Endodermal cell (in vitro differentiated cells): ENCODE measurements around the gene C5orf63. TPM values are rescaled to one million over a fixed set of nuclear protein-coding genes. Genes with fewer than 3 reads are reported as not detected.

Experiments used
- DNase-seq: peaks from one replicate; pipeline ENCODE4 v3.0.0-alpha.2; 2017
- H3K27ac ChIP-seq: 2 replicates; pipeline ENCODE4 v1.5.1; 2013; ENCODE audit warnings: mild to moderate bottlenecking, low read depth, low read length, moderate library complexity
- H3K27me3 ChIP-seq: 2 replicates; pipeline ENCODE4 v1.6.1; 2013; ENCODE audit warnings: mild to moderate bottlenecking, low read length, moderate library complexity; ENCODE audit not compliant: insufficient read depth, control insufficient read depth, poor library complexity, severe bottlenecking
- H3K36me3 ChIP-seq: 2 replicates; pipeline ENCODE4 v1.7.0; 2013; ENCODE audit warnings: mild to moderate bottlenecking, low read length, moderate library complexity; ENCODE audit not compliant: control insufficient read depth, insufficient read depth
- H3K4me1 ChIP-seq: one replicate; pipeline ENCODE4 v1.7.0; 2013; ENCODE audit warnings: low read length; ENCODE audit not compliant: control insufficient read depth, insufficient read depth
- H3K4me3 ChIP-seq: 2 replicates; pipeline ENCODE4 v1.5.1; 2013; ENCODE audit warnings: mild to moderate bottlenecking, low read length, moderate library complexity
- H3K9ac ChIP-seq: 2 replicates; pipeline ENCODE4 v1.6.1; 2013; ENCODE audit warnings: mild to moderate bottlenecking, low read length, moderate library complexity; ENCODE audit not compliant: poor library complexity, severe bottlenecking; ENCODE audit errors: extremely low read depth
- H3K9me3 ChIP-seq: 2 replicates; pipeline ENCODE4 v1.6.1; 2013; ENCODE audit warnings: mild to moderate bottlenecking, low read length, moderate library complexity; ENCODE audit not compliant: control insufficient read depth
- H3K27ac Mint-ChIP-seq: 2 replicates; pipeline ENCODE4 v1.8.0; 2020; ENCODE audit warnings: mixed read lengths
- H3K27me3 Mint-ChIP-seq: 2 replicates; pipeline ENCODE4 v1.8.0; 2021; ENCODE audit warnings: mild to moderate bottlenecking, mixed read lengths; ENCODE audit not compliant: insufficient read depth
- H3K36me3 Mint-ChIP-seq: 2 replicates; pipeline ENCODE4 v1.8.0; 2020; ENCODE audit warnings: low read depth, mixed read lengths
- H3K4me1 Mint-ChIP-seq: 2 replicates; pipeline ENCODE4 v1.8.0; 2020; ENCODE audit warnings: mixed read lengths
- H3K4me3 Mint-ChIP-seq: 2 replicates; pipeline ENCODE4 v1.8.0; 2020; ENCODE audit warnings: mild to moderate bottlenecking, moderate library complexity, mixed read lengths
- H3K9me3 Mint-ChIP-seq: 2 replicates; pipeline ENCODE4 v1.8.0; 2020; ENCODE audit warnings: mild to moderate bottlenecking, mixed read lengths
- CTCF ChIP-seq: fragments of 200-600 bp; sonication (generic); conservative IDR thresholded peaks from 2 replicates; pipeline ENCODE4 v1.5.0; 2021; ENCODE audit warnings: antibody characterized with exemption, mild to moderate bottlenecking
- WGBS, 2 experiments: methylation state at CpG; one replicate each; pipeline versions ENCODE4 v1.1.5 to v1.1.7; 2013; ENCODE audit warnings: missing lambda C conversion rate in 2 of 2, mixed read lengths in 1 of 2; ENCODE audit not compliant: insufficient coverage in 1 of 2, insufficient read length in 1 of 2; 5-methylcytosine and 5-hydroxymethylcytosine counted together
- total RNA-seq, 2 donors: library from RNA; stranded (reverse); fragmentation: NEBNext Ultra II Directional in 1 of 2; extraction: Animal tissue kit (Norgen Biotek cat#: 25700) in 1 of 2; gene quantifications; 2 replicates in 1 of 2; 3 replicates in 1 of 2; pipeline ENCODE4 v1.2.1, GENCODE V29; 2021

C5orf63 gene
- total RNA-seq, 2 donors from 2014 or later, result 0.86 to 9.4 TPM

DNA sequence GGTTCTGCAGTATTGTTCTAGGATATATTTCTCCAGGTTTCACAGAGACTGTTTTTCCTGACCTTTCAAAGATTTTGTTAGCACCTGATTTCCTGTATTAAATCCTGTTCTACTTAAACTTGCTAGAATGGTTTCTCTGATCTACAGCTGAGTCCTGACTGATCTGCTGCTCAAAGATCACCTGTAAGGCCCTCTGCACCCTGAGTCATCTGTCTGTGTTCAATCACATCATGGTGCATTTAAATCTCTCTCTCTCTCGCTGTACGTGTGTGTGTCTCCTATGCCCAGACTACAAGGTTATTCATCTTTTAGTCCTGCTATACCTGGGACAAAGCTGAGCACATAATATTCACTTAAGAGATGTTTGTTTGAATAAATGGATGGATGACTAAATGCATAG lies 13.3 kb upstream of the C5orf63 start:
- Histone ChIP-seq H3K36me3 (no peaks in the 10 kb centered on the region), H3K27me3 (no peaks in the 10 kb centered on the region), H3K27ac (no peak overlapping the region), H3K4me3 (no peak overlapping the region), H3K9ac (no peak overlapping the region), H3K9me3 (no peaks in the 10 kb centered on the region), H3K4me1 (peaks cover 7% of the 10 kb centered on the region)
- WGBS, 2 experiments, result 98 to 100% methylated on average over 1 to 2 of the region's 2 CpGs
- no peak for DNase-seq
- Mint-ChIP-seq H3K27ac (no peak overlapping the region), H3K27me3 (no peaks in the 10 kb centered on the region), H3K36me3 (no peaks in the 10 kb centered on the region), H3K4me3 (no peak overlapping the region), H3K9me3 (no peaks in the 10 kb centered on the region), H3K4me1 (peaks cover 26% of the 10 kb centered on the region)
- no peak for TF ChIP-seq CTCF

GRCh38 chr5:127085796-127086195 lies 12.5 kb upstream of the C5orf63 start:
- H3K9me3 ChIP-seq, result no peaks in the 10 kb centered on the region
- no peak overlapping the region for H3K4me3 ChIP-seq
- no peak for DNase-seq
- TF ChIP-seq CTCF, result no peak
- no peak overlapping the region for H3K9ac ChIP-seq
- H3K36me3 Mint-ChIP-seq, result no peaks in the 10 kb centered on the region
- no peaks in the 10 kb centered on the region for H3K27me3 ChIP-seq
- H3K9me3 Mint-ChIP-seq, result no peaks in the 10 kb centered on the region
- no peak overlapping the region for H3K27ac Mint-ChIP-seq
- H3K27ac ChIP-seq, result no peak overlapping the region
- no peak overlapping the region for H3K4me3 Mint-ChIP-seq
- peaks cover 10% of the 10 kb centered on the region for H3K4me1 ChIP-seq
- H3K27me3 Mint-ChIP-seq, result no peaks in the 10 kb centered on the region
- WGBS, 2 experiments, result 95 to 96% methylated on average over 5 of the region's 5 CpGs
- H3K36me3 ChIP-seq, result no peaks in the 10 kb centered on the region
- H3K4me1 Mint-ChIP-seq, result peaks cover 29% of the 10 kb centered on the region

DNA sequence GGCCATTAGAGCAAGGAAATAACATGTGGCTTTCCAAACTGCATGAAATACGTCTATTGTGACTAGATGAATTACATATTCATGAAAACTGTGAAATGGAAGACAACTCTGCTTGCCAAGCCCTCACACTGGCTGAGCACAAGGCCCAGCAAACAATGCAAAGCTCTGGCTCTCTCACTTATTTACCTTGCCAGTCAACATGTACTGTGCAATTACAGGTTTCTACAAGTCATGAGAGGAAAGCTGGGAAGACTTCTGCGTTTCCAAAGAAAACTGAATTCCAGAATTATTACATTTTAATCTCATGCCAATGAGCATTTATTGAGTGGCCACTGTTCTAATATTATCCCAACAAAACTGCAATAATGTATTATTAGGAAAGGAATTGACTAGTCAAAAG lies 12.1 kb upstream of the C5orf63 start:
- Histone ChIP-seq H3K36me3 (no peaks in the 10 kb centered on the region), H3K27me3 (no peaks in the 10 kb centered on the region), H3K4me3 (no peak overlapping the region), H3K9ac (no peak overlapping the region), H3K9me3 (no peaks in the 10 kb centered on the region), H3K27ac (no peak overlapping the region), H3K4me1 (peaks cover 10% of the 10 kb centered on the region)
- H3K36me3 Mint-ChIP-seq, result no peaks in the 10 kb centered on the region
- peaks cover 30% of the 10 kb centered on the region for H3K4me1 Mint-ChIP-seq
- no peak for DNase-seq
- H3K27me3 Mint-ChIP-seq, result no peaks in the 10 kb centered on the region
- TF ChIP-seq CTCF, result no peak
- H3K4me3 Mint-ChIP-seq, result no peak overlapping the region
- 94 to 96% methylated on average over 2 of the region's 2 CpGs for WGBS, 2 experiments
- H3K27ac Mint-ChIP-seq, result no peak overlapping the region
- no peaks in the 10 kb centered on the region for H3K9me3 Mint-ChIP-seq
